ENCODE results near the gene PAPPA2. TPM values are rescaled to one million over a fixed set of nuclear protein-coding genes. Genes with fewer than 3 reads are reported as not detected.

The PAPPA2 gene
- total RNA-seq, 2 experiments from 2014 or later: 0.19 TPM; not detected in 1

- DNase-seq (ENCODE audit: low spot score): no peak
- Histone ChIP-seq H3K36me3 (ENCODE audit: insufficient read depth, low read length) (no peaks in the 10 kb centered on the region), H3K9me3 (ENCODE audit: low read length) (no peaks in the 10 kb centered on the region), H4K20me1 (ENCODE audit: insufficient read depth, low read length) (no peaks in the 10 kb centered on the region), H3K27ac (ENCODE audit: low read depth, low read length, poor library complexity, severe bottlenecking) (no peak overlapping the region), H3K4me3 (ENCODE audit: low read depth, low read length, poor library complexity, severe bottlenecking) (no peak overlapping the region), H2AFZ (ENCODE audit: low read length) (no peak overlapping the region), H3K9me2 (ENCODE audit: insufficient read depth, low read length) (no peaks in the 10 kb centered on the region), H3K4me1 (ENCODE audit: insufficient read depth, low read length, poor library complexity, severe bottlenecking) (no peaks in the 10 kb centered on the region), H3K4me2 (ENCODE audit: low read length) (no peak overlapping the region), H3K79me2 (ENCODE audit: insufficient read depth, low read depth, low read length) (no peaks in the 10 kb centered on the region)
- CTCF ChIA-PET (ENCODE audit: unreplicated experiment): no interaction called here
- intact Hi-C loops (cut with micrococcal nuclease; ENCODE audit: unreplicated experiment): no loop called here
- BruUV-seq (replicated peaks): no TSS peak
- TF ChIP-seq EZH2phosphoT487 (IDR thresholded peaks at IDR 0.05; ENCODE audit: borderline replicate concordance, low read depth, low read length) (no peak), CTCF (conservative IDR thresholded peaks at IDR 0.05; ENCODE audit: low read length) (no peak)
- POLR2A ChIA-PET: interaction anchor here (0.6 kb wide), 1 partner anchor 600 kb away, joined by 3 read pairs; no protein-coding TSS in a partner anchor
Measured at GRCh38 chr1:176444286-176444685, 18.7 kb upstream of the PAPPA2 start.

DNA sequence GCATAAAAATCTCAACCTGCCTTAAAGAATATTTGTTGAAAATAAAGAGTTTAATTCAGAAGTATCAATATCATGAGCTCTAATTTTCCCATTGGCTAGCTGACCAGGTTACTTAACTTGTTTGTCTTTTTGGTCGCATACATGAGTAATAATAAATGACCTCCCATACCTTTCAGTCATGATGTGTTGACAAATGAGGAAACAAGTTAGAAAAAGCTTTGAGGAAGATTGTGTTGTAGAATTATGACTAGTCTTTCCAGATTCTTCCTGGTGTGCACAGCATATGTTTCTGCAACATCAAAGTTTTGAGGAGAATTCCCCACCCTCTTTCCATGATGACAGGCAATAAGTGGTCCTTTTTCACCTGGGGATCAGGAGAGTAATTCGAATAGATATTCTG is 17.6 kb upstream of the PAPPA2 start:
- Histone ChIP-seq H3K9me2 (ENCODE audit: insufficient read depth, low read length) (no peaks in the 10 kb centered on the region), H3K4me3 (ENCODE audit: low read depth, low read length, poor library complexity, severe bottlenecking) (no peak overlapping the region), H2AFZ (ENCODE audit: low read length) (no peak overlapping the region), H4K20me1 (ENCODE audit: insufficient read depth, low read length) (no peaks in the 10 kb centered on the region), H3K36me3 (ENCODE audit: insufficient read depth, low read length) (no peaks in the 10 kb centered on the region), H3K4me1 (ENCODE audit: insufficient read depth, low read length, poor library complexity, severe bottlenecking) (no peaks in the 10 kb centered on the region), H3K79me2 (ENCODE audit: insufficient read depth, low read depth, low read length) (no peaks in the 10 kb centered on the region), H3K4me2 (ENCODE audit: low read length) (no peak overlapping the region), H3K9me3 (ENCODE audit: low read length) (no peaks in the 10 kb centered on the region), H3K27ac (ENCODE audit: low read depth, low read length, poor library complexity, severe bottlenecking) (no peak overlapping the region)
- BruUV-seq (replicated peaks): no TSS peak
- intact Hi-C loops (cut with micrococcal nuclease; ENCODE audit: unreplicated experiment): no loop called here
- no peak for DNase-seq (ENCODE audit: low spot score)
- CTCF ChIA-PET (ENCODE audit: unreplicated experiment): interaction anchor here (0.6 kb wide), 1 partner anchor 116 kb away, joined by 3 read pairs; no protein-coding TSS in a partner anchor
- TF ChIP-seq EZH2phosphoT487 (IDR thresholded peaks at IDR 0.05; ENCODE audit: borderline replicate concordance, low read depth, low read length) (no peak), CTCF (conservative IDR thresholded peaks at IDR 0.05; ENCODE audit: low read length) (no peak)
- POLR2A ChIA-PET: interaction anchor here (0.7 kb wide), 1 partner anchor 1227 kb away, joined by 3 read pairs; no protein-coding TSS in a partner anchor

- Histone ChIP-seq H3K4me1 (ENCODE audit: insufficient read depth, low read length, poor library complexity, severe bottlenecking) (no peaks in the 10 kb centered on the region), H3K27ac (ENCODE audit: low read depth, low read length, poor library complexity, severe bottlenecking) (no peak overlapping the region), H3K4me3 (ENCODE audit: low read depth, low read length, poor library complexity, severe bottlenecking) (no peak overlapping the region), H3K9me2 (ENCODE audit: insufficient read depth, low read length) (no peaks in the 10 kb centered on the region), H3K79me2 (ENCODE audit: insufficient read depth, low read depth, low read length) (no peaks in the 10 kb centered on the region), H2AFZ (ENCODE audit: low read length) (no peak overlapping the region), H3K4me2 (ENCODE audit: low read length) (no peak overlapping the region), H3K36me3 (ENCODE audit: insufficient read depth, low read length) (no peaks in the 10 kb centered on the region), H3K9me3 (ENCODE audit: low read length) (no peaks in the 10 kb centered on the region), H4K20me1 (ENCODE audit: insufficient read depth, low read length) (no peaks in the 10 kb centered on the region)
- ChIA-PET CTCF (ENCODE audit: unreplicated experiment) (no interaction called here), POLR2A (interaction anchor here (0.7 kb wide), 2 partner anchors 339 to 1843 kb away, joined by 3 read pairs; no protein-coding TSS in a partner anchor)
- intact Hi-C loops (cut with micrococcal nuclease; ENCODE audit: unreplicated experiment): no loop called here
- no peak for DNase-seq (ENCODE audit: low spot score)
- TF ChIP-seq CTCF (conservative IDR thresholded peaks at IDR 0.05; ENCODE audit: low read length) (no peak), EZH2phosphoT487 (IDR thresholded peaks at IDR 0.05; ENCODE audit: borderline replicate concordance, low read depth, low read length) (no peak)
- BruUV-seq (replicated peaks): no TSS peak
Measured at GRCh38 chr1:176448340-176448739, 14.6 kb upstream of the PAPPA2 start.

Measured in OCI-LY7 (cell line).